ENCODE results near the gene CCDC6. TPM values are rescaled to one million over a fixed set of nuclear protein-coding genes. Genes with fewer than 3 reads are reported as not detected.

Gene CCDC6
- total and polyA plus RNA-seq, 9 donors, result 12.2 to 46.8 (median 34.1) TPM

GRCh38 chr10:59909815-59910214 is 3.5 kb upstream of the CCDC6 start:
- Histone ChIP-seq H3K36me3 (no peaks in the 10 kb centered on the region), H3K27ac (no peak overlapping the region), H3K27me3 (no peaks in the 10 kb centered on the region), H3K4me3 (no peak overlapping the region), H3K4me1 (ENCODE audit: insufficient read depth) (peaks cover 1% of the 10 kb centered on the region), H3K9me3 (no peaks in the 10 kb centered on the region)
- no peak for DNase-seq
- WGBS, 3 donors, result 96 to 100% (median 97%) methylated on average over 1 of the region's 1 CpG
- intact Hi-C loops (cut with DNase I), result loop anchor here in 3 of 4 donors (5.0 to 10.0 kb wide), 4 partner anchors 55 to 285 kb away; no protein-coding TSS in a partner anchor
- TF ChIP-seq EP300 (IDR thresholded peaks at IDR 0.05) (no peak), POLR2A (IDR thresholded peaks at IDR 0.05) (no peak), CTCF (IDR thresholded peaks at IDR 0.05) (no peak)

GRCh38 chr10:59908808-59909143 is 2.4 kb upstream of the CCDC6 start:
- WGBS, 3 donors, result 47 to 58% (median 57%) methylated on average over 4 of the region's 4 CpGs

GRCh38 chr10:59907918-59908807 is 1.8 kb upstream of the CCDC6 start:
- H3K4me3 ChIP-seq, result peak overlapping the region; percentile 95
- 4 to 7% (median 4%) methylated on average over 9 of the region's 9 CpGs for WGBS, 3 donors
- no peaks in the 10 kb centered on the region for H3K27me3 ChIP-seq
- DNase-seq, result peak; percentile 44 to 62 (median 46)
- TF ChIP-seq EP300 (IDR thresholded peaks at IDR 0.05), result no peak
- TF ChIP-seq POLR2A (IDR thresholded peaks at IDR 0.05), result peak; percentile 52
- no peak for TF ChIP-seq CTCF (IDR thresholded peaks at IDR 0.05)
- H3K4me1 ChIP-seq (ENCODE audit: insufficient read depth), result peaks cover 11% of the 10 kb centered on the region
- H3K36me3 ChIP-seq, result no peaks in the 10 kb centered on the region
- intact Hi-C loops (cut with DNase I), result loop anchor here in 3 of 4 donors (5.0 to 10.0 kb wide), 4 partner anchors 53 to 283 kb away; no protein-coding TSS in a partner anchor
- H3K9me3 ChIP-seq, result no peaks in the 10 kb centered on the region
- peak overlapping the region; percentile 40 to 93 for H3K27ac ChIP-seq

More at GRCh38 chr10:59908808-59909143, 2.4 kb upstream of the CCDC6 start:
- Histone ChIP-seq H3K36me3 (no peaks in the 10 kb centered on the region), H3K27me3 (no peaks in the 10 kb centered on the region), H3K9me3 (no peaks in the 10 kb centered on the region), H3K27ac (peak overlapping the region in 1 of 2 donors; percentile 93), H3K4me1 (ENCODE audit: insufficient read depth) (peaks cover 8% of the 10 kb centered on the region), H3K4me3 (peak overlapping the region; percentile 95)
- TF ChIP-seq EP300 (IDR thresholded peaks at IDR 0.05), result no peak
- TF ChIP-seq CTCF (IDR thresholded peaks at IDR 0.05), result no peak
- TF ChIP-seq POLR2A (IDR thresholded peaks at IDR 0.05), result no peak
- DNase-seq, result no peak
- intact Hi-C loops (cut with DNase I), result loop anchor here in 3 of 4 donors (5.0 to 10.0 kb wide), 4 partner anchors 54 to 284 kb away; no protein-coding TSS in a partner anchor

- DNase-seq, result no peak
- no peaks in the 10 kb centered on the region for H3K9me3 ChIP-seq
- intact Hi-C loops (cut with DNase I), result loop anchor here in 3 of 4 donors (5.0 to 10.0 kb wide), 4 partner anchors 53 to 283 kb away; no protein-coding TSS in a partner anchor
- H3K27me3 ChIP-seq, result no peaks in the 10 kb centered on the region
- no peaks in the 10 kb centered on the region for H3K36me3 ChIP-seq
- peak overlapping the region in 1 of 2 donors; percentile 93 for H3K27ac ChIP-seq
- H3K4me1 ChIP-seq (ENCODE audit: insufficient read depth), result peaks cover 11% of the 10 kb centered on the region
- WGBS, 3 donors, result 42 to 50% (median 44%) methylated on average over 2 of the region's 2 CpGs
- TF ChIP-seq EP300 (IDR thresholded peaks at IDR 0.05) (no peak), CTCF (IDR thresholded peaks at IDR 0.05) (no peak), POLR2A (IDR thresholded peaks at IDR 0.05) (no peak)
- peak overlapping the region; percentile 95 for H3K4me3 ChIP-seq
These were observed 1.2 kb upstream of the CCDC6 start for GRCh38 chr10:59907537-59907917.

Data from ovary (tissue), 9 donors.